Type B pancreatic cell (in vitro differentiated cells): ENCODE measurements around the gene PPP2R1A. TPM values are rescaled to one million over a fixed set of nuclear protein-coding genes. Genes with fewer than 3 reads are reported as not detected.

ENCODE experiments used
- DNase-seq: peaks from one replicate; pipeline ENCODE4 v3.0.0; 2021; ENCODE audit warnings: mixed read lengths; ENCODE audit not compliant: unreplicated experiment; ENCODE audit errors: extremely low spot score
- H3K27ac Mint-ChIP-seq: 2 replicates; pipeline ENCODE4 v1.8.0; 2021; ENCODE audit warnings: mild to moderate bottlenecking, mixed read lengths
- H3K27me3 Mint-ChIP-seq: 2 replicates; pipeline ENCODE4 v1.8.0; 2021; ENCODE audit warnings: mixed read lengths
- H3K36me3 Mint-ChIP-seq: 2 replicates; pipeline ENCODE4 v1.8.0; 2021; ENCODE audit warnings: mixed read lengths
- H3K4me1 Mint-ChIP-seq: one replicate; pipeline ENCODE4 v1.8.0; 2021; ENCODE audit warnings: mixed read lengths; ENCODE audit not compliant: unreplicated experiment
- H3K4me3 Mint-ChIP-seq: 2 replicates; pipeline ENCODE4 v1.8.0; 2021; ENCODE audit warnings: mild to moderate bottlenecking, mixed read lengths
- H3K9me3 Mint-ChIP-seq: 2 replicates; pipeline ENCODE4 v1.8.0; 2021; ENCODE audit warnings: mixed read lengths
- total RNA-seq: library from RNA; stranded (reverse); gene quantifications from 2 replicates; pipeline ENCODE4 v1.2.1, GENCODE V29; 2021; ENCODE audit warnings: low replicate concordance
- TF ChIP-seq, protein P1 (sequence below): fragments of 200-600 bp; sonication (generic); conservative IDR thresholded peaks from 2 replicates; pipeline ENCODE4 v1.5.0; 2021; ENCODE audit warnings: antibody characterized with exemption, mild to moderate bottlenecking

The PPP2R1A gene
- total RNA-seq, 1 donor from 2014 or later: 319 TPM

DNA sequence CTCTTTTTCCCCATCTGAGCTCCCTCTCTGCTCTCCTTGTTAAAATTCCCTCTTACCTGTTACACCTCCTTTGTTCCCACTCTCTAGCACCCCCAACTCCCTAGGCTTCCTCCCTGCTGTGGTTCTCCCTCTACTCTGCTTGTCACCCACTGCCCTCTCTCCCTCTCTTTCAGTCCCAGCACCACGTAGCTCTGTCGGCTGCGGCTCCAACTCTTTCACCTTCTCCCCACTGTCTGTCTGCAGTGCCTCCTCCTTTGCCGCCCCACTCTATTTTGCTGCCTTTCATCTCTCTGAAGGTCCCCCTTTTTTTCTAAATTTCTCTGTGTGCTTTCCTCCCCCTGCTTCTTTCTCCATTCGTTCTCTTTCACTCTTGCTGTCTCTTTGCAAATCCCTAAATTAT lies 19.5 kb upstream of the PPP2R1A start:
- DNase-seq: no peak
- TF ChIP-seq, protein P1, sequence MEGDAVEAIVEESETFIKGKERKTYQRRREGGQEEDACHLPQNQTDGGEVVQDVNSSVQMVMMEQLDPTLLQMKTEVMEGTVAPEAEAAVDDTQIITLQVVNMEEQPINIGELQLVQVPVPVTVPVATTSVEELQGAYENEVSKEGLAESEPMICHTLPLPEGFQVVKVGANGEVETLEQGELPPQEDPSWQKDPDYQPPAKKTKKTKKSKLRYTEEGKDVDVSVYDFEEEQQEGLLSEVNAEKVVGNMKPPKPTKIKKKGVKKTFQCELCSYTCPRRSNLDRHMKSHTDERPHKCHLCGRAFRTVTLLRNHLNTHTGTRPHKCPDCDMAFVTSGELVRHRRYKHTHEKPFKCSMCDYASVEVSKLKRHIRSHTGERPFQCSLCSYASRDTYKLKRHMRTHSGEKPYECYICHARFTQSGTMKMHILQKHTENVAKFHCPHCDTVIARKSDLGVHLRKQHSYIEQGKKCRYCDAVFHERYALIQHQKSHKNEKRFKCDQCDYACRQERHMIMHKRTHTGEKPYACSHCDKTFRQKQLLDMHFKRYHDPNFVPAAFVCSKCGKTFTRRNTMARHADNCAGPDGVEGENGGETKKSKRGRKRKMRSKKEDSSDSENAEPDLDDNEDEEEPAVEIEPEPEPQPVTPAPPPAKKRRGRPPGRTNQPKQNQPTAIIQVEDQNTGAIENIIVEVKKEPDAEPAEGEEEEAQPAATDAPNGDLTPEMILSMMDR: no peak
- Mint-ChIP-seq H3K27me3 (no peaks in the 10 kb centered on the region), H3K4me3 (peak overlapping the region; percentile 98), H3K27ac (peak overlapping the region; percentile 96), H3K9me3 (no peaks in the 10 kb centered on the region), H3K36me3 (peaks cover 33% of the 10 kb centered on the region), H3K4me1 (peaks cover 14% of the 10 kb centered on the region)

DNA sequence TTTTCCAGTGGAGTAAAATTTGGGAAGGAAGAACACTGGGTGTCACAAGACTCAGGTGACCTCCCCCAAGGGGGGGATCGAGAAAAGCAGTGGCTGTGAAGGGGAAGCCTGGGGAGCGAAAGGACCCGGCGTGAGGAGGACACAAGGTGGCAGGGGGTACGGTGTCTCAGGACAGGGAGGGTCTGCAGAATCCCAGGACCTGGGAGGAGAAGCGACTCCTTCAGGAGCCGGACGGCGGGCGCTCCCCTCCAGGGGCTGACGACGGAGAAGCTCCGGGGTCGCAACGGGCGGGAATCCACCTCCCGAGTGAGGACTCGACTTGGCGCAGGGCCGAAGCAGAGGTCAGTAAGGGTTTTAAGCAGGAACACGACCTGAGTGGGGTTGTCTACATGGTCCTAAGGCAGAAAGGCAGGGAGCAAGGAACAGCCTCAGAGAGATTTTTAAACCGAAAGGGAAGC lies 19.0 kb upstream of the PPP2R1A start:
- Mint-ChIP-seq H3K27ac (peak overlapping the region; percentile 96), H3K4me1 (peaks cover 14% of the 10 kb centered on the region), H3K4me3 (peak overlapping the region; percentile 98), H3K27me3 (no peaks in the 10 kb centered on the region), H3K36me3 (peaks cover 30% of the 10 kb centered on the region), H3K9me3 (no peaks in the 10 kb centered on the region)
- DNase-seq: no peak
- TF ChIP-seq, protein P1: no peak

DNA sequence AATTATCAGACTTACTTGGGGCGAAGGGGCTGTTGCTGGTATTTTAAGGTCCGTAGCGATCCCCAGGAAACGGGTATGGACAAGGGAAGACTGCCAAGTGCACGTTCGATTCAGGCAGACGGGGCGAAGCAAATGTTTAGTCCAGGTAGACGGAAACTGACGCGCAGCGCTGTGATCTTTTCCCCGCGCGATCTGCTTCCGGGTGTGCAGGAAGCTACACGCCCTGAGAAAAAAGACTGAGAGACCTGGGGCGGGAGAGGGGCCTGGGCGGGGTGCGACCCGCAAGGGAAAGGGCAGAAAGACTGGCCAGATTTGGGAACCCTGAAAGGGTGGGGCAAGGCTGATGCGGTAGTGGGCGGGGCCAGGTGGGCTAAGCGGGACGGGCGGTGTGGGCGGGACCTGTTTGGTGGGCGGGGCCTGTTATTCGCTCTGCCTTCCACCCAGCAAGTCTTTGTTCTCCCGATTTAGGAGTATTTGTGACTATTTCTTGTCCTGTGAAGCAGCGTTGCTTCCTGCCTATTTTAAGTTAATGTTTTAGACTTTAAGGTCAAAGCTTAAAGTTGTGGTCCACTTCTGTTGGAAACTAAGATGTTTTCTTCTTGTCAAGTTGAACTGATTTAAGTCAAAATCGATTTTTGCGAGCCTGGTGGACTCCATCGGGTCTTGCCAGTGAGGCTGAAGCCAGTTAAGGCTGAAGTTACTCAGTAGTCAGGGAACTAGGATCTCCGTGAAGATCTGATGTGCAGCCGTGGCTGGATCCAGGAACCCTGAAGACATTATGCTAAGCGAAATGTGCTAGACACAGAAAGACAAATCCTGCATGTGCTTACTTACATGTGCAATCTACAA lies 18.3 kb upstream of the PPP2R1A start, which contains the start of gene ZNF836:
TSS of gene ZNF836 (minus strand) at position 301 of the 849 bp plus-strand sequence. CDS start 3,549 bp downstream, outside the sequence.
- TF ChIP-seq, protein P1: no peak
- Mint-ChIP-seq H3K36me3 (peaks cover 30% of the 10 kb centered on the region), H3K4me3 (peak within 1 kb of the TSS; percentile 98), H3K4me1 (peaks cover 14% of the 10 kb centered on the region), H3K27ac (peak within 1 kb of the TSS; percentile 96), H3K27me3 (no peaks in the 10 kb centered on the region), H3K9me3 (no peaks in the 10 kb centered on the region)
- DNase-seq: peak; percentile 87

DNA sequence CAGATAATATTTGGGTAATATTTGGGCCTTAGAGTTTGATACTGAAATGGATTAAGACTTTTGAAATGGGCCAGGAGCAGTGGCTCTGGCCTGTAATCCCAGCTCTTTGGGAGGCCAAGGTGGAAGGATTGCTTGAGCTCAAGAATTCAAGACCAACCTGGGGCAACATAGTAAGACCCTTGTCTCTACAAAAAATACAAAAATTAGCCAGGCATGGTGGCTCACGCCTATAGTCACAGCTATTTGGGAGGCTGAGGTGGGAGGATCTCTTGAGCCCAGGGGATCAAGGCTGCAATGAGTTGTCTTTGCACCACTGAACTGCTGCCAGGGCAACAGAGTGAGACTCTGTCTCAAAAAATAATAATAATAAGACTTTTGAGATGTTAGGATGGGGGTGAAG lies 17.5 kb upstream of the PPP2R1A start:
- TF ChIP-seq, protein P1: no peak

DNA sequence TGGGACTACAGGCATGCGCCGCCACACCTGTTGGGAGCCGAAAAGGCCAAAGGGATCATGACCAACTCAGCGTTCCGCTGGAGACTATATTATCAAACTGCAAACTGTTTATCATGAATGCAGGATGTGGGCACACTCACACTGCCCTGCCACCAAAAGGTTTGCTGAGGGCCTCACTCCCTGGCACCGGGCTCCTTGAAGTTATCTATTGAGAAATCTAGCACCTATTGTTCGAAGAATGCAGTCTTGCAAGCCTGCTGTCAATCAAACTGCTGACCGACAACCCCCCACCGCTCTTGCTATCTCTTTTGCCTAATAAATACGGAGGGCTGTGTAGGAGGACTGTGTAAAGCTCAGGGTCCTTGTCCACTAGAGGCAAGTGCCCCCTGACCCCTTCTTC lies 13.3 kb upstream of the PPP2R1A start:
- Mint-ChIP-seq H3K27ac (peak overlapping the region; percentile 75), H3K36me3 (no peaks in the 10 kb centered on the region), H3K4me3 (peak overlapping the region; percentile 38), H3K27me3 (no peaks in the 10 kb centered on the region), H3K4me1 (peaks cover 4% of the 10 kb centered on the region), H3K9me3 (no peaks in the 10 kb centered on the region)
- DNase-seq: no peak
- TF ChIP-seq, protein P1: no peak

More for the DNA sequence above, 17.5 kb upstream of the PPP2R1A start:
- peak overlapping the region; percentile 98 for H3K4me3 Mint-ChIP-seq
- no peaks in the 10 kb centered on the region for H3K9me3 Mint-ChIP-seq
- H3K27me3 Mint-ChIP-seq: no peaks in the 10 kb centered on the region
- peaks cover 28% of the 10 kb centered on the region for H3K36me3 Mint-ChIP-seq
- H3K27ac Mint-ChIP-seq: peak overlapping the region; percentile 96
- H3K4me1 Mint-ChIP-seq: peaks cover 14% of the 10 kb centered on the region
- no peak for DNase-seq
